8988T (cell line): ENCODE data around the gene GP9.
"Not testable (repeated sequence)": the region's sequence is repeated elsewhere in the genome, so short reads cannot be mapped to it uniquely, and the experiment has no call there.

Experiments used
- DNase-seq: peaks from one replicate; pipeline ENCODE4 v3.0.0; 2011

The GP9 gene

DNA sequence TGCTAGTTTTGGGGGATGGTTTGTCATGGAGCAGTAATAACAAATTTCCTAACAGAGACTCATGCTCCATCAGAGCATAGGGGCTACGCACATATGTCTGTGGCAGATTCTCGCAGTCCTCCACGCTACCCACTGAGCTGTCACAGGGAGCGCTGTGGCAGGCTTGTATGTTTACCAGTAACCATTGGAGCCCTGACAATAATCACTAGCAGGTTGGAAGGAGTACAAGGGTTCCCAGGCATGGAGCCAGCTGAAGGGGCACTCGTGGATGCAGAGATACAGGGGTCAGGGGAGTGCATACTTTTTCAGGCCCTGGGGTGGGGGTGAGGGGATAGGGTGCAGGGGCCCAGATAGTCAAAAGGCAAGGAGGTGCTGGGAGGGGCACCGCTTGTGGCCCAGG is 7.9 kb upstream of the GP9 start:
- no peak for DNase-seq

DNA sequence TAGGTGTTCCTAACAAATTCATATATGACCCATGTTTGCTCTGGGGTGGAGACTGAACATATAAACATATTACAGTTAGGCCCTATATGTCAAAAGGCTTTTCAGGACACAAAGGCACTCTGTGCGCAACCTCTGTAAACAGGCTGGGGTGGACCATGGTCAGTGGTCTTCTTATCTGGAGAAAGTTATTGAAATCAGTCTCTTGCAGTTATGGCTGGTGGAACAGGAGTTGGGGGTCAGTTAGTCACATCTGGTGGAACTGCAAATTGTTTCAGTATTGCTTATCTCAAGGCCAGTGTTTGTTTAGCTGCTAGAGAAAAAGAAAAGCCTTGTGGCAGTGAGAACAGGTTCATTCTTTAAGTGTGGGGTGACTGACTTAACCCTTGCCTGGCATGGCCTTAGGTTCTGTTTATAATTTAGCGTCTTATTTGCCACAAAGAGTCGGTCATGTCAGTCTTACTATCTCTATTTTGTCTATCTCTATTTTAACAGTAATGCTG is 5.9 kb upstream of the GP9 start:
- DNase-seq, result no peak

DNA sequence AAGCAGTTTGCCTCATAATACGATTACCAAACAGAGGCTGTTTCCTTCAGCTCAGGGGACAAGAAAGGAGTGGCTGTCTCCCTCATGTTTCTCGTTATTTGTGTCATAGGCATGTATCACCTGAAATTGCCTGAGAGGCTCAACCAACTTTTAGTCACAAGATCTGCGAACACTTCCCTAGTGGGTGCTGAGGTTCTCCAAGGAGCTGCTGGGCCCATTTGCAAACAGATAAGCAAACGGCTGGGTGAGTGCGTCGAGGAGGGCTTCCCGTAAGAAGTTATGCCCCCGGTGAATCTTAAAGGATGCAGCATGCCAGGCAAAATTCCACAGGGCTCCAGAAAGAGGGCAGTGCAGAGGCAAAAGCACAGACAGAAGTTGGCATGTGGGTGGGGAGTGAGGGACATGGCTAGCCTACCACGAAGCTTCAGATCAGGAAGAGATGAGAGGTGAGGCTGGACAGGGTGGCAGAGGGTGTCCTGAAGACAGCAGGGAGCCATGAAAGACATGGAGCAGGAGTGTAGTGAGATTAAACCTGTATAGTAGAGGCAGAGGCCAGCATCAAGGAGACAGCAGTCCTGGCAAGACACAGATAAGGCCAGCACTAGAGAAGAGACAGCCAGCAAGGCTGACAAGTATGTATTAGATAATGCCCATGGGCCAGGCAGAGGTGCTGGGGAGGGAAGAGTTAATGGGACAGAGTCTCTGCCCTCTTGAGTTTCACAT is 4.0 kb upstream of the GP9 start:
- no peak for DNase-seq

DNA sequence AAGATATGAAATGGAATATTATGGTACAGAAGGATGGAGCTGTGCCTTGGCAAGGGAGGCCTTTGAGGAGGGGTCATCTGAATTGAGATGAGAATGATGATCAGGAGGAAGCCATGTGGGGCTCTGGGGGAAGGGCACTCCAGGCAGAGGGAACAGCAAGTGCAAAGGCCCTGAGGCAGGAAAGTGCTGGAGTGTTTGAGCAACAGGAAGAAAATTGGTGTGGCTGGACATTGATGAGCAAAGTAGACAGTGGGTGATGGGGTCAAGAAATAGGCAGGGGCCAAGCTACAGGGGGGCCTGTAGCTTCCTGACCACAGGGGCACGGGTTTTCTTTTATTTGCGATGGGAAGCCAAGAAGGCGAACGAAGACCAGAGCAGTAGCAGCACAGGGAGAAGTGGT is 3.3 kb upstream of the GP9 start:
- DNase-seq, result no peak

DNA sequence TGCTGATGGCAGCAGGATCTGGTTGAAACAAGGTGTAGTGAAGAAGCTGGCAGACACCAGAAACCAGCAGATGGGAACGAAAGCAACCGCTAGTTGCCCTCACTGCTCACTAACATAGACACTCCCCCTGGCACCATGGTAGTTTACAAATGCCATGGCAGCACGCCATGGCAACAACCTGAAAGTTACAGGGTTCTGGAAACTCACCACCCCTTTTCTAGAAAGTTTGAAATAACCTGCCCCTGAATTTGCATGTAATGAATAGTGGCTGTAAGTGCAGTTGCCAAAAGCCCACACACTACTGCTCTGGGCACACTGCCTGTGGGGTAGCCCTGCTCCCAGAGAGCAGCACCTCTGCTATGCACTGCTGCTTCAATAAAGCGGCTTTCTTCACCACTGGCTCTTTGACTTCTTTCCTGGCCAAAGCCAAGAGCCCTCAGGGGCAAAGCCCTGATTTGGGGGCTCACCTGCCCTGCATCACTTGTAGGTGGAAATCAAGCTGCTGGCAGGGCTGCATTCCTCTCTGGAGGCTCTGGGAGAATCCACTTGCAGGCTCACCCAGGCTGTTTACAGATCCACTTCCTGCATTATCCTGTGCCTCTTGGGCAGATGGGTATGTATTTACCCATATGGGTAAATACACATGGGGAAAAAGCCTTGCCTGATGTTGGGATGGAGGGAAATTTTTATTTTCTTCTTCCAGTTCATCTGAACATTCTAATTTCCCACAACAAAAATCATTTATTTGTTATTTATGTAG is 2.0 kb upstream of the GP9 start:
- no peak for DNase-seq

DNA sequence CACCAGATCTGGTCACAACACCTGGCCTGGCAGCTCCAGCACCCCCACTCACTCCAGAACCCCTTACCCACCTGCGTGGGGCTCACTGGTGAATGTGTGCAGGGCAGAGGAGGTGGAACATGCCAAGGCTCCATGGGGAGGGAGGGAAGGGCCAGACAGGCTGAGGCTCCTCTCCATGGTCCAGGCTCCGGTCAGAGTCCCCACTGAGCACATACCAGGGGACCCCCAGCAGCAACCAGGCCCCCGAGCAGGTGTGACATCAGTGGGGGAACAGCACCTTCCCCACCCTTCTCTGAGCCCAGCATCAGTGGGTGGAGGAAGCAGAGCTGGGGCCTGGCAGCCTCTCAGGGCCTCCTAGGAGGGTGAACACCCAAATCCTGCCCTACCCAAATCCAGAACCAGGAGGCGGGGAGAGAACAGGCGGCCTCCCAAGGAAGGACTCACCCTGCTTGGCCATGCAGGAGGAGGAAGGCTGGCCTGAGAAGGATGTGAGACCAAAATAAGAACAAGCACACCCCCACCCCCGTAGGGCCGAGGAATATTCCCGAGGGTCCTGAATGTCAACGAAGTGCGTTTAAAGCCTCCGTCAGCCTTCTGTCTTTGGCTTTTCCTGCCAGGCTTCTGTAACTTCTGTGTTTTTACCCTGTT is 1.1 kb upstream of the GP9 start:
- DNase-seq, result no peak

DNA sequence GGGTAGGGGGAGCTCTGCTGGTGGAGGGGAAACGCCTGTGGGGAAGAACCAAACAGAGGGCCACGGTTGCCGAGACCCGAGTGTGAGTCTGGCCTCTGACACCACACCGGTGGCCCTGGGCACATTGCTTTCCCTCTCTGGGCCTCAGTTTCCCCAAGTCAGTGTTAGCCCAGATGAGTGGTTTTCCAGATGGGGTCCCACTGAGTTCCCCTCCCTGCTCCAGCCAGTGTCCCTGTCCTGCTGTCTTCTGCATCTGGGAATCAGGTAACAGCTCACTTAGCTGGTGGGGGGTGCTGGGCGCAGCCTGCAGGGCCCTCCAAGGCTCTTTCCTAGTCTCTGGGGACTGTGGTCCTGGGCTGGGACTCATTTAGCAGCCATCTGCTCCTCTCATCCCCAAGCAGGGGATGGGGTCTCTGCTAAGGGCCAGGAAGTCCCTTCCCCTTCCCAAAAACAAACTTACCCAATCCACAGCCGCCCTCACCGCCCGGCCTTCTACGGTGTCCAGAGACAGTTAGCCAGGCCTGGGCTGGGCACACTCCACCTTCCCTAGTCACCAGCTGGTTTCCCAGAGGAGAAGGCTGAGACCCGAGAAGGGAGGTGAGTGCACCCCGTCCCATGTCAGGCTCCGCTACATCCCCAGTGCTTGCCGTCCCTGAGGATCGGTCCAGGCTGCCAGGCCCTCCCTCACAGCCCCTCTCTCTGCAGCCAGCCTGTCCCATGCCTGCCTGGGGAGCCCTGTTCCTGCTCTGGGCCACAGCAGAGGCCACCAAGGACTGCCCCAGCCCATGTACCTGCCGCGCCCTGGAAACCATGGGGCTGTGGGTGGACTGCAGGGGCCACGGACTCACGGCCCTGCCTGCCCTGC is 676 bp downstream of the GP9 start:
- DNase-seq, result no peak

DNA sequence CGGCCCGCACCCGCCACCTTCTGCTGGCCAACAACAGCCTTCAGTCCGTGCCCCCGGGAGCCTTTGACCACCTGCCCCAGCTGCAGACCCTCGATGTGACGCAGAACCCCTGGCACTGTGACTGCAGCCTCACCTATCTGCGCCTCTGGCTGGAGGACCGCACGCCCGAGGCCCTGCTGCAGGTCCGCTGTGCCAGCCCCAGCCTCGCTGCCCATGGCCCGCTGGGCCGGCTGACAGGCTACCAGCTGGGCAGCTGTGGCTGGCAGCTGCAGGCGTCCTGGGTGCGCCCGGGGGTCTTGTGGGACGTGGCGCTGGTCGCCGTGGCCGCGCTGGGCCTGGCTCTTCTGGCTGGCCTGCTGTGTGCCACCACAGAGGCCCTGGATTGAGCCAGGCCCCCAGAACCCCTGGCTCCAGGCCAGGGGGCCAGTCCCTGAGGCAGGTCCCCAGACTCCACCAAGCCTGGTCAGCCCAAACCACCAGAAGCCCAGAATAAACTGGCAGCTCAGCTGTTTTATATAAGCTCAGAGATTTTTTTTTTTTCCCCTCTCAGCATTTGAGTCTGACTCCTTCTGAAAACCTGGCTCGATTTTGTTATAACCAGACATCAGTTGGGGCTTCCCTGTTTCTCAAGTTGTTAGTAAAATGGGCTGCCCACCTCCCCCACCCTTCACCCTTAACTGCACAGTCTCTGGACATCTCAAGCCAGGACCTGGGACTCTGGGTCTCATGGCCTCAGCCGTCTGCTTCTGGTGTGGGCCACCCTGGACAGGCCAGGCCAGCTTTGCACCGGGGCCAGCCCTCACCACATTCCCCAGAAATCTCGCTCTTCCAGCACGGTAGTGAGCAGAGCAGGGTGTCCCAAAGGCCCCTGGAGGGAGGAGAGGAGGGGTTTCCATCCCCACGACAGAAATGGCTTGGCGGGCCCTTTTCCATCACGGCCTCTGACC is 1.6 kb downstream of the GP9 start:
- no peak for DNase-seq

DNA sequence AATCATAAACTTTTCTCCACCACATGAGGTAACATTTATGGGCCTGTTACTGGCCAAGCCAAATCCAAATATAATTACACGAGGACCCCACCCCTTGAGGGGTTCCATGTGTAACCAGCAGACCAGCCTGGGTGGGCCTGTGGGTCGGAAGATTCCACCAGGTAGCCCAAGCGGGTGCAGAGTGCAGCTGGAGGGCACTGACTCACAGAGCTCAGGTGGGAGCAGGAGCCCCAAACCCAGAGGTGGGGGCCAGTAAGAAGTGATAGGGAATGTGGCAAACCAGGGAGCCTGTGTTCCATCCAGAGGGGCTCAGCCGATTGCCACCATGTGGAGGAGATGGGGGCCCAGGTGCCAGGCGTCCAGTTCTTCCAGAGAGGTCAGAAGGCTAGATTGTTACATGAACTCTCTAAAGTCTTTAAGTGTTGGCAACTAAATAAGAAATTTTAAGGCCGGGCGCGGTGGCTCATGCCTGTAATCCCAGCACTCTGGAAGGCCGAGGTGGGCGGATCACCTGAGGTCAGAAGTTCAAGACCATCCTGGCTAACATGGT is 2.6 kb downstream of the GP9 start:
- no peak for DNase-seq

DNA sequence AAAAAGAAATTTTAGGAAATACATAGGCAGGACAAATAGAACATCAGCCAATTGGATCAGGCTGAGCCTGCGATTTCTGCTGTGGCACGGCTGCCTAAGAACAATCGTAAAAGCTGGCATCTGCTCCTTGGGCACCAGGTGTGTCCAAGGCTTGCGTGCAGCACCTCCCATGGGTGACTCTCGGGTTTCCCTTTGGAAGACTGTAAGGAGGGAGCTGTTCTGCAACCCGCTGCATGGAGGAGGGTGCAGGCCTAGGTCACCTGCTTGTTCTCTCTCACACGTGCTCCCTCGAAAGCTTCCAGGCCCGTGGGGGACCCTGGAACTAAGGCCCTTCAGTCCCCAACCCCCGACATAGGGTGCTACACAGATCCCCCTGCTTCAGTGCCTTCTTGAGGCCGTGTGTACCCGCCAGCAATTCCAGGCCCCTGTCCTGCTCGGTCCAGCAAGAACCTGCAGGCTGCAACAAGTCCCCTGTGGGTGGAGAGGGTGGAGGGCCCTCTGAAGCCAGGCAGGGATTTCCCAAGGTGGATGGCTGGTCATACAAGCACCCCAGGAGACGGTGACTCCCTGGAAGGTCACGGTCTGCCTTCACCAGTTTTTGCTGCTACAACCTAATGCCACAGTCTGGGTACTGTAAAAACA is 3.4 kb downstream of the GP9 start:
- no peak for DNase-seq

DNA sequence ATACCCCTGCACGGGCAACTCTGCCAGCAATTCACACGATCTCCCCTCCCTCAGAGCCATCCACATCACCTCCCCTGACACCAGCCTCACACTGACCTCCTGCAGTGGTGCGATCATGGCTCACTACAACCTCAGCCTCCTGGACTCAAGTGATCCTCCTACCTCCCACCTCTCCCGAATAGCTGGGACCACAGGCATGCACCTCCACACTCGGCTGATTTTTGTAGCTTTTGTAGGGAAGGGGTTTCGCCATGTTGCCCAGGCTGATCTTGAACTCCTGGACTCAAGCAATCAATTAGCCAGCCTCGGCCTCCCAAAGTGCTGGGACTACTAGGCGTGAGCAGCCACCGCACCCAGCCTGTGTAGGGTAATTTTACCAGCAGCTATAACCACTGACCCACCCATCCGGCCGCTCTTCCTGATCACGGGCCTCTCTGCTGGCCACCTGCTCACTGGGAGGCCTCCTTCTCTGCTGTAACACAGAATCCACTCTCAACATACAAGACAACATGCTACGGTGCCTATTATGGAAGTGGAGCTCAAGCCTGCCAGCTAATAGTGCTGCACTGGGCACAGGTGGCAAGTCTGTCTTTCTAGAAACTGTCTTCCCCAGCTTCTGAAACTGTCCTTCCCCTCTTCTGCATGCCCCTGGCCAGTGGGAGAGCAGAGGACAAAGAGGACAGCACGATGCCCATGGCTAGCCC is 4.6 kb downstream of the GP9 start:
- no peak for DNase-seq

DNA sequence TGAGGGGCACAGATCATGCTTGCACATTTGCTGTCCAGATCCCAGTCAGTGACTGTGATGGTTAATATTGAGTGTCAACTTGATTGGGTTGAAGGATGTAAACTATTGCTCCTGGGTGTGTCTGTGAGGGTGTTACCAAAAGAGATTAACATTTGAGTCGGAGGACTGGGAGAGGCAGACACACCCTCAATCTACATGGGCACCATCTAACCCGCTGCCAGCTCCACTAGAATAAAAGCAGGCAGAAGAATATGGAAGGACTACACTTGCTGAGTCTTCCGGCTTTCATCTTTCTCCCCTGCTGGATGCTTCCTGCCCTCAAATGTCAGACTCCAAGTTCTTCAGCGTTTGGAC is 5.1 kb downstream of the GP9 start:
- no peak for DNase-seq

DNA sequence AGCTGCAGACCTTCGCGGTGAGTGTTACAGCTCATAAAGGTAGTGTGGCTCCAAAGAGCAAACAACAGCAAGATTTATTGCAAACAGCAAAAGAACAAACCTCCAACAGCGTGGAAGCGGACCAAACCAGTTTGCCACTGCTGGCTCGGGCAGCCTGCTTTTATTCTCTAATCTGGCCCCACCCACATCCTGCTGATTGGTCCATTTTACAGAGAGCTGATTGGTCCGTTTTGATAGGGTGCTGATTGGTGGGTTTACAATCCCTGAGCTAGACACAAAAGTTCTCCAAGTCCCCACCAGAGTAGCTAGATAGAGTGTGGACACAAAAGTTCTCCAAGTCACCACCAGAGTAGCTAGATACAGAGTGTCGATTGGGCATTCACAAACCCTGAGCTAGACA is 7.1 kb downstream of the GP9 start:
- DNase-seq, result not testable (repeated sequence)

DNA sequence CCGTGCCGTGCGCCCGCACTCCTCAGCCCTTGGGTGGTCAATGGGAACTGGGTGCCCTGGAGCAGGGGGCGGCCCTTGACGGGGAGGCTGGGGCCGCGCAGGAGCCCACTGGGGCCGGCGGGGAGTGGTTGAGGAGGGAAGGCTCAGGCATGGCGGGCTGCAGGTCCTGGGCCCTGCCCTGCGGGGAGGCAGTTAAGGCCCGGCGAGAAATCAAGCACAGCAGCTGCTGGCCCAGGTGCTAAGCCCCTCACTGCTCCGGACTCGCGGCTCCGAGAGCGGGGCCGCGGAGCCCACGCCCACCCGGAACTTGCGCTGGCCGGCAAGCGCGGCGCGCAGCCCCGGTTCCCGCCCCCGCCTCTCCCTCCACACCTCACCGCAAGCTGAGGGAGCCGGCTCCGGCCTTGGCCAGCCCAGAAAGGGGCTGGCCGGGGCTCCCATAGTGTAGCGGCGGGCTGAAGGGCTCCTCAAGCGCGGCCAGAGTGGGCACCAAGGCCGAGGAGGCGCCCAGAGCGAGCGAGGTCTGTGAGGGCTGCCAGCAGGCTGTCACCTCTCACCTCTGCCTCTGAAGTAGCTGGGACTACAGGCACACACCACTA is 7.8 kb downstream of the GP9 start:
- DNase-seq, result no peak

DNA sequence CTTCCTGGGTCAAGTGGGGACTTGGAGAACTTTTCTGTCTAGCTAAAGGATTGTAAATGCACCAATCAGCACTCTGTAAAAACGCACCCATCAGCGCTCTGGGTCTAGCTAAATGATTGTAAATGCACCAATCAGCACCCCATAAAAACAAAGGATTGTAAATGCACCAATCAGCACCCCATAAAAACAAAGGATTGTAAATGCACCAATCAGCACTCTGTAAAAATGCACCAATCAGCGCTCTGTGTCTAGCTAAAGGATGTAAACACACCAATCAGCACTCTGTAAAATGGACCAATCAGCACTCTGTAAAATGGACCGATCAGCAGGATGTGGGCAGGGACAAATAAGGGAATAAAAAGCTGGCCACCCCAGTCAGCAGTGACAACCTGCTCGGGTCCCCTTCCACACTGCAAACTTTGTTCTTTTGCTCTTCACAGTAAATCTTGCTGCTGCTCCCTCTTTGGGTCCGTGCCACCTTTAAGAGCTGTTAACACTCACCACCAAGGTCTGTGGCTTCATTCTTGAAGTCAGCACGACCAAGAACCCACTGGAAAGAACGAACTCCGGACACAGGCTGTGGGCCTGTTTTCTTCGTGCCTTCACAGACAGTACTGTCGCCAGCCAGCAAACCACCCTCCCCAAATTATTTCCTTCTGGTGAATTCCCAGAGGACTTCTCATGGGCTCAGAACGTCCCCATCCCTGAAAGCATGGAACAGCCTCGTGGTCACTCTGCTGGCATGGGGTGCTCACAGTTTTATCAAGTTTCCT is 8.9 kb downstream of the GP9 start:
- DNase-seq, result not testable (repeated sequence)

DNA sequence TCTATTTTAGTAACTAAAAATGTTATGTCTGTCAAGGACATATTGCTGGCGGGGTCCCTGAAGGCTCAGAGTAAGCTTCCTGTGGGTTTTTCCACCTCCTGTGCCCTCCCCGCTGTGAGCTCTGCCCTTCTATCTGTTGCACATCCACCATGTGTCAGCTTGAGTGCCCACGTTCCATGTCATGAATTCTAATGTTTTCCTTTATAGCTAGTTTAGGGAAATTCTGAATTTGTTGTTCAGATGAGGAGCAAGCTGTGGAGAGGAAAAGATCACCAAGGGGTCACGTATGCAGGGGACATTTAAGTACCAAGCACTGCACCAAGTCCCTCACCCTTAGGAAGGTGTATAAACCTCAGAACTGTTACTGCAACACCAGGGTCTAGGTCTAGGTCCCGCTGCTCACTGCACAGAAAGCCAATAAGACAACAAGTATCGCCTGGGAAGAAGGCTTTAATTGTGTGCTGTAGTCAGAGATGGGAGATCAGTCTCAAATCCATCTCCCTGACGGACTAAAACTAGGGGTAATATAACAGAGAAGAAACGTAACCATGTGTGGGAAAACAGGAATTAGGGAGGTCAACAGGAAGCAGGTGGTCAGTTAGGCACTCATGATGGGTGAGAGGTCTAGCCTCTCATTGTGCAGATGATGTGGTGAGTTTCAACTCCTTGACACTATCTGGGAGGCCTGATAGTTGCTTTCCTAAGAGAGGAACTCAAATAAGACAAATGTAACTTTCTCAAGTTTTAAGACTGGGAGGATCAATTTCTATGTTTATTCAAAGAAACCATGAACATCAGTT is 9.7 kb downstream of the GP9 start:
- DNase-seq, result no peak

DNA sequence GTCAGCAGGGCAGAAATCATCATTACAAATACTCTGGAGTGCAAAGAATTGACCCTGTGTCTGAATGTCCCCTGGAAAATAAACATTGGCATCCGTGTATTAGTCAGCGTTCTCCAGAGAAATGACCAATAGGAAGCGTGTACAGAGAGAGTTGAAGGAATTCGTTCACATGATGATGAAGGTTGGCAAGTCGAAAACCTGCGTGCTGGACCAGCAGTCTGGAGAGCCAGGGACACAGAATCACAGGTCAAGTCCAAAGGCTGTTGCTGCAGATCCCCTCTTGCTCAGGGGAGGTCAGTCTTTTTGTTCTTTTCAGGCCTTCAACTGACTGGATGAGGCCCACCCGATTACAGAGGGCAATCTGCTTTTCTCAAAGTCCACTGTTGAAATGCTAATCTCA is 16.6 kb downstream of the GP9 start:
- DNase-seq, result no peak

DNA sequence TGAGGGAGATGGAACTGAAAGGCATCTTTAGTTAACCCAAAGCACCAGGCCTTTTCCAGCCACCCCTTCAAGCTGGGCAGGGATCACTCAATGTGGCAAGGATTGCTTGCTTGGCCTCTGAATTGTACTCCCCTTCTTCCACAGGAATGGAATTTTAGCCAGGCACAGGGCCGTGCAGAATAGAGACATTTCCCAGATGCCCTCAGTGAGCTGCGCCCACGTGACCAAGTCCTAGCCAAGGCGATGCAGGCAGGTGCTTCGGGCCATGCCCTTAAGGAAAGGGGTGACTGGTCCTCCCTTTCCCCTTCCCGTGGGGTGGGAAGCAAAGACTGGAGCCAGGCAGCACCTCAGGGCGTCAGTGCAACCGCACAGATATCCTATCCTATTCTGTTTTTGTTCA is 17.9 kb downstream of the GP9 start:
- DNase-seq, result no peak
